ENCODE data around the gene DHX36. TPM values are rescaled to one million over a fixed set of nuclear protein-coding genes. Genes with fewer than 3 reads are reported as not detected.

The DHX36 gene
- total RNA-seq, 1 experiment from 2014 or later: 87.3 TPM

DNA sequence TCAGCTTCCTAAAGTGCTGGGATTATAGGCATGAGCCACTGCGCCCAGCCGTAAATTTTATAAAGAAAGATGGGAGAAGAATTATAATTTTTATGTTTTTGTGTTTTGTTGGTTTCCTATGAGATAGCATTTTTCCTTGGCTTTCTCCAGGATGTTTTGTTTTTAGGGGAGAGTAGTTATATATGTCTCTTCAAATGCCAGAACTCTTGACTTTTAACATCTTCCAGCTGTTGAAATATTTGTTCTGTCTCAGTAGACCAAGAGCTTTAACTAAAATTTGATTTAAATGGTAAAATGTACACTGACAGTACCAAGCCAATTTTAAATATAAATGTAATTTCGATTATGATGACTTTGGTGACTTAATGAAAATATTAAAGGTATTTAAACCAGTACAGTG lies 96.8 kb downstream of the DHX36 start:
- no peaks in the 10 kb centered on the region for H3K27me3 Mint-ChIP-seq (ENCODE audit: insufficient read depth, unreplicated experiment)
- TF ChIP-seq, protein P1, sequence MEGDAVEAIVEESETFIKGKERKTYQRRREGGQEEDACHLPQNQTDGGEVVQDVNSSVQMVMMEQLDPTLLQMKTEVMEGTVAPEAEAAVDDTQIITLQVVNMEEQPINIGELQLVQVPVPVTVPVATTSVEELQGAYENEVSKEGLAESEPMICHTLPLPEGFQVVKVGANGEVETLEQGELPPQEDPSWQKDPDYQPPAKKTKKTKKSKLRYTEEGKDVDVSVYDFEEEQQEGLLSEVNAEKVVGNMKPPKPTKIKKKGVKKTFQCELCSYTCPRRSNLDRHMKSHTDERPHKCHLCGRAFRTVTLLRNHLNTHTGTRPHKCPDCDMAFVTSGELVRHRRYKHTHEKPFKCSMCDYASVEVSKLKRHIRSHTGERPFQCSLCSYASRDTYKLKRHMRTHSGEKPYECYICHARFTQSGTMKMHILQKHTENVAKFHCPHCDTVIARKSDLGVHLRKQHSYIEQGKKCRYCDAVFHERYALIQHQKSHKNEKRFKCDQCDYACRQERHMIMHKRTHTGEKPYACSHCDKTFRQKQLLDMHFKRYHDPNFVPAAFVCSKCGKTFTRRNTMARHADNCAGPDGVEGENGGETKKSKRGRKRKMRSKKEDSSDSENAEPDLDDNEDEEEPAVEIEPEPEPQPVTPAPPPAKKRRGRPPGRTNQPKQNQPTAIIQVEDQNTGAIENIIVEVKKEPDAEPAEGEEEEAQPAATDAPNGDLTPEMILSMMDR (IDR thresholded peaks at IDR 0.05; ENCODE audit: insufficient read depth in 1 of 2, low read depth in 1 of 2, low read length in 1 of 2, severe bottlenecking in 1 of 2, unreplicated experiment in 1 of 2): no peak
- H3K9me3 Mint-ChIP-seq (ENCODE audit: unreplicated experiment): no peaks in the 10 kb centered on the region
- no peak for DNase-seq
- Histone ChIP-seq H3K36me3 (ENCODE audit: control insufficient read depth, insufficient read depth, low read length) (no peaks in the 10 kb centered on the region), H3K4me3 (ENCODE audit: low read depth, low read length) (no peak overlapping the region), H3K9me3 (no peaks in the 10 kb centered on the region), H3K4me1 (peaks cover 22% of the 10 kb centered on the region), H3K27me3 (replicated peaks; ENCODE audit: control insufficient read depth, insufficient read depth, low read length) (no peaks in the 10 kb centered on the region)
- H3K27ac Mint-ChIP-seq (ENCODE audit: unreplicated experiment): no peak overlapping the region
- peaks cover 12% of the 10 kb centered on the region for H3K4me1 Mint-ChIP-seq (ENCODE audit: low read depth, unreplicated experiment)
- H3K4me3 Mint-ChIP-seq (ENCODE audit: unreplicated experiment): no peak overlapping the region
- POLR2A ChIA-PET: no interaction called here
- BruUV-seq (replicated peaks): no TSS peak
- H3K36me3 Mint-ChIP-seq (ENCODE audit: insufficient read depth, unreplicated experiment): peaks cover 5% of the 10 kb centered on the region
- CTCF ChIA-PET: interaction anchor here (0.6 kb wide), 1 partner anchor 392 kb away, joined by 3 read pairs; no protein-coding TSS in a partner anchor
- intact Hi-C loops (cut with micrococcal nuclease; ENCODE audit: unreplicated experiment): no loop called here

DNA sequence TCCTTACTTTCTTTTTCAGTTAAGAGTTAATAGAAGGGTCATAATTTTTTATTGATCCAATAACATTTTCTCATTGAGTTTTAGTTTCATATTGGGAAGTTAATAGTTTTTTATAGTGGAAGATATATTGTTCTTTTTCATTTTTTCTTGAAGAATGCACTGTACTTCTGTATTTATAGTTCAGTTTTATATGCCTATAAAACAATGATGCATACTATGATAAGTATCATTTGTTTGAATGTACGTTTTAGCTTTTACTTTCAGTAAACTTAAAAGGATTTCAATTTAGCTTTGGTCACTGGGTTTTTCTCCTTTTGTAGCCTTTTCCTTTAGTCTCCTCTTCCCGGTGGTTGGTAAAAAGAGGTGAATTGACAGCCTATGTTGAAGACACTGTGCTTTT lies 98.8 kb downstream of the DHX36 start:
- DNase-seq: no peak
- no peaks in the 10 kb centered on the region for H3K27me3 Mint-ChIP-seq (ENCODE audit: insufficient read depth, unreplicated experiment)
- no peak overlapping the region for H3K27ac Mint-ChIP-seq (ENCODE audit: unreplicated experiment)
- ChIA-PET CTCF (no interaction called here), POLR2A (no interaction called here)
- Histone ChIP-seq H3K9me3 (no peaks in the 10 kb centered on the region), H3K27me3 (replicated peaks; ENCODE audit: control insufficient read depth, insufficient read depth, low read length) (no peaks in the 10 kb centered on the region), H3K4me1 (peaks cover 22% of the 10 kb centered on the region), H3K36me3 (ENCODE audit: control insufficient read depth, insufficient read depth, low read length) (no peaks in the 10 kb centered on the region), H3K4me3 (ENCODE audit: low read depth, low read length) (no peak overlapping the region)
- no TSS peak for BruUV-seq (replicated peaks)
- no peaks in the 10 kb centered on the region for H3K9me3 Mint-ChIP-seq (ENCODE audit: unreplicated experiment)
- H3K4me1 Mint-ChIP-seq (ENCODE audit: low read depth, unreplicated experiment): peaks cover 12% of the 10 kb centered on the region
- H3K36me3 Mint-ChIP-seq (ENCODE audit: insufficient read depth, unreplicated experiment): peaks cover 6% of the 10 kb centered on the region
- intact Hi-C loops (cut with micrococcal nuclease; ENCODE audit: unreplicated experiment): no loop called here
- H3K4me3 Mint-ChIP-seq (ENCODE audit: unreplicated experiment): no peak overlapping the region
- TF ChIP-seq, protein P1 (IDR thresholded peaks at IDR 0.05; ENCODE audit: insufficient read depth in 1 of 2, low read depth in 1 of 2, low read length in 1 of 2, severe bottlenecking in 1 of 2, unreplicated experiment in 1 of 2): no peak

DNA sequence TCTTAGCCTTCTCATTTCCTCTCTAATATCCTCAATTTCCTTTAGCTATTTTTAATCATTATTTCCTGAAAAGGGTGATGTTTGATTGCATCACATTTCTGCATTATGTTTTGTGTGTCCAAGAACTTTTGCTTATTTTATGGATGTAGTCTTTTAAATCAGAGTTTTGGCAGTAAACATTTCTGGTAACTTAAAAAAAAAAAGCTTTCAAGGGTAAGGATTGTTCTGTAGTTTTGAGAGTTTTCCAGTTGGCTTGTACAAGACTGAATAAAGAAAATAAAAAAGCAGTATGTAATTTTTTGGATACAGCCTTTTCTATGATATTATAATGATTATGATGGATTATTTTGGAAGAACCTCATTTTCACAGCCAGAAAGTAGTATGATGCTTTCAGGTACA lies 99.4 kb downstream of the DHX36 start:
- ChIA-PET CTCF (no interaction called here), POLR2A (no interaction called here)
- Histone ChIP-seq H3K4me3 (ENCODE audit: low read depth, low read length) (no peak overlapping the region), H3K9me3 (no peaks in the 10 kb centered on the region), H3K36me3 (ENCODE audit: control insufficient read depth, insufficient read depth, low read length) (no peaks in the 10 kb centered on the region), H3K4me1 (peaks cover 22% of the 10 kb centered on the region), H3K27me3 (replicated peaks; ENCODE audit: control insufficient read depth, insufficient read depth, low read length) (no peaks in the 10 kb centered on the region)
- no peak for DNase-seq
- intact Hi-C loops (cut with micrococcal nuclease; ENCODE audit: unreplicated experiment): no loop called here
- Mint-ChIP-seq H3K9me3 (ENCODE audit: unreplicated experiment) (no peaks in the 10 kb centered on the region), H3K36me3 (ENCODE audit: insufficient read depth, unreplicated experiment) (peaks cover 12% of the 10 kb centered on the region), H3K27me3 (ENCODE audit: insufficient read depth, unreplicated experiment) (no peaks in the 10 kb centered on the region), H3K4me1 (ENCODE audit: low read depth, unreplicated experiment) (peaks cover 12% of the 10 kb centered on the region), H3K27ac (ENCODE audit: unreplicated experiment) (no peak overlapping the region), H3K4me3 (ENCODE audit: unreplicated experiment) (no peak overlapping the region)
- TF ChIP-seq, protein P1 (IDR thresholded peaks at IDR 0.05; ENCODE audit: insufficient read depth in 1 of 2, low read depth in 1 of 2, low read length in 1 of 2, severe bottlenecking in 1 of 2, unreplicated experiment in 1 of 2): no peak
- no TSS peak for BruUV-seq (replicated peaks)

Measured in Caco-2 (cell line).